IPS DF 19.7 (cell line): ENCODE results near the gene FPGS.
"Not testable (repeated sequence)": the region's sequence is repeated elsewhere in the genome, so short reads cannot be mapped to it uniquely, and the experiment has no call there.

Experiments used
- DNase-seq: peaks from one replicate; pipeline ENCODE4 v3.0.0-alpha.2; 2013; ENCODE audit warnings: low read depth, low spot score

Gene FPGS

GRCh38 chr9:127837346-127837745 lies 34.7 kb downstream of the FPGS start:
- DNase-seq = no peak

GRCh38 chr9:127838375-127839078 lies 35.8 kb downstream of the FPGS start:
- DNase-seq = no peak

GRCh38 chr9:127841087-127841835 lies 38.6 kb downstream of the FPGS start:
- DNase-seq = no peak

- peak; percentile 57 for DNase-seq
These were observed 42.2 kb downstream of the FPGS start for GRCh38 chr9:127844821-127845359.

GRCh38 chr9:127845619-127846018 lies 42.9 kb downstream of the FPGS start:
- DNase-seq = not testable (repeated sequence)

- no peak for DNase-seq
These were observed 43.9 kb downstream of the FPGS start for GRCh38 chr9:127846443-127847177.

GRCh38 chr9:127847178-127847510 lies 44.5 kb downstream of the FPGS start:
- no peak for DNase-seq

- DNase-seq = no peak
These were observed 45.4 kb downstream of the FPGS start for GRCh38 chr9:127847833-127848755.

- no peak for DNase-seq
These were observed 46.2 kb downstream of the FPGS start for GRCh38 chr9:127848756-127849504.

- no peak for DNase-seq
These were observed 47.7 kb downstream of the FPGS start for GRCh38 chr9:127850286-127850830.

- DNase-seq = no peak
These were observed 50.1 kb downstream of the FPGS start for GRCh38 chr9:127852829-127853228.

GRCh38 chr9:127853312-127854183 lies 50.9 kb downstream of the FPGS start:
- no peak for DNase-seq

- no peak for DNase-seq
These were observed 51.6 kb downstream of the FPGS start, which contains the start of gene ENG for GRCh38 chr9:127854184-127854806. Gene ENG (minus strand): TSS chr9:127854658. CDS start chr9:127854355, 303 bp downstream.

GRCh38 chr9:127854960-127855359 lies 52.3 kb downstream of the FPGS start:
- DNase-seq = no peak

GRCh38 chr9:127855522-127855921 lies 52.8 kb downstream of the FPGS start:
- no peak for DNase-seq

- no peak for DNase-seq
These were observed 53.5 kb downstream of the FPGS start for GRCh38 chr9:127856094-127856728.

- DNase-seq = no peak
These were observed 54.0 kb downstream of the FPGS start for GRCh38 chr9:127856729-127857116.

- no peak for DNase-seq
These were observed 54.6 kb downstream of the FPGS start for GRCh38 chr9:127857278-127857677.
